Thymus (tissue), 11 donors: ENCODE data around the gene FAM83B. TPM values are rescaled to one million over a fixed set of nuclear protein-coding genes. Genes with fewer than 3 reads are reported as not detected.

Experiments
- DNase-seq, 9 donors: peaks; one replicate each; pipeline ENCODE4 v3.0.0-alpha.2; 2013; ENCODE audit warnings: low spot score in 9 of 9, low read depth in 6 of 9, missing footprints in 1 of 9
- H3K27ac ChIP-seq, 2 donors: one replicate each; pipeline ENCODE4 v1.5.1; 2013; ENCODE audit warnings: control low read depth in 1 of 2, low read depth in 1 of 2, low read length in 1 of 2, mild to moderate bottlenecking in 1 of 2, moderate library complexity in 1 of 2
- H3K27me3 ChIP-seq, 2 donors: one replicate each; pipeline ENCODE4 v1.5.1; 2013; ENCODE audit warnings: low read length in 1 of 2; ENCODE audit not compliant: control insufficient read depth in 2 of 2, insufficient read depth in 1 of 2
- H3K36me3 ChIP-seq, 2 donors: one replicate each; pipeline ENCODE4 v1.5.1; 2013; ENCODE audit warnings: low read length in 1 of 2, mild to moderate bottlenecking in 1 of 2, moderate library complexity in 1 of 2; ENCODE audit not compliant: control insufficient read depth in 2 of 2, insufficient read depth in 2 of 2
- H3K4me1 ChIP-seq, 2 donors: one replicate each; pipeline ENCODE4 v1.5.1; 2013; ENCODE audit warnings: low read length in 2 of 2; ENCODE audit not compliant: control insufficient read depth in 2 of 2, insufficient read depth in 2 of 2
- H3K4me3 ChIP-seq, 2 donors: one replicate each; pipeline ENCODE4 v1.5.1; 2013; ENCODE audit warnings: low read length in 2 of 2, control low read depth in 1 of 2, mild to moderate bottlenecking in 1 of 2
- H3K9me3 ChIP-seq, 2 donors: one replicate each; pipeline ENCODE4 v1.5.1; 2013; ENCODE audit warnings: low read length in 1 of 2, mild to moderate bottlenecking in 1 of 2; ENCODE audit not compliant: control insufficient read depth in 2 of 2, insufficient read depth in 1 of 2
- WGBS: extraction: QIAGEN DNeasy Blood & Tissue Kit; methylation state at CpG from one replicate; pipeline ENCODE4 v1.1.7; 2013; 5-methylcytosine and 5-hydroxymethylcytosine counted together
- polyA plus RNA-seq: library from polyadenylated mRNA; stranded (reverse); fragments of 200-250 nt; gene quantifications from one replicate; pipeline ENCODE4 v1.2.3, GENCODE V29; 2013
- total RNA-seq: library from RNA; stranded (reverse); fragments of 120-200 nt; gene quantifications from one replicate; pipeline ENCODE4 v1.2.4, GENCODE V29; 2013
- donor health status: healthy.

Gene FAM83B
- total and polyA plus RNA-seq, 2 donors: 2.0 to 6.6 TPM

- Histone ChIP-seq H3K27me3 (no peaks in the 10 kb centered on the region), H3K27ac (no peak overlapping the region), H3K4me1 (no peaks in the 10 kb centered on the region), H3K4me3 (no peak overlapping the region), H3K9me3 (no peaks in the 10 kb centered on the region), H3K36me3 (no peaks in the 10 kb centered on the region)
- DNase-seq: no peak
- WGBS: 96% methylated on average over 1 of the region's 1 CpG
These were observed 45.0 kb downstream of the FAM83B start for GRCh38 chr6:54891536-54891935.

- WGBS: 99% methylated on average over 1 of the region's 1 CpG
- H3K4me1 ChIP-seq: no peaks in the 10 kb centered on the region
- no peak overlapping the region for H3K27ac ChIP-seq
These were observed 46.3 kb downstream of the FAM83B start for GRCh38 chr6:54892831-54893230.

DNA sequence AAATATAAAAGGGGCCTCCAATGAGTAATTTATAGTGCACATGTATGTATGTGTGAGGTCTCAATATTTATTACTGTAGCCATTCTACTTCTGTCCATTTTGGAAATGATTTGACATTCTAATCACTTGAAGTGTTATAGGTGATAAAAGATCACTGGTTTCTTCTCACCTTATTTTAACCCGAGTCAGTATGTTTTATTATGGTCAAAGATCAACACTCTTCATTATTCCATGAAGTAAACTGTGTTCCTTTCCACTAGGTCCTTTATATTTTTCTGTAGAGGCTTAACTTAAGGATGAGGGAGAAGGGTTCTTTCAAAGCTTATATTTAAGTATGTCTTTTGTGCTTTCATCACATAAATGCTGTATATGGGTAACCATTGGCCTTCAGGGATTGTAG, 47.2 kb downstream of the FAM83B start:
- Histone ChIP-seq H3K4me1 (no peaks in the 10 kb centered on the region), H3K9me3 (no peaks in the 10 kb centered on the region), H3K27me3 (no peaks in the 10 kb centered on the region), H3K27ac (no peak overlapping the region), H3K36me3 (no peaks in the 10 kb centered on the region), H3K4me3 (no peak overlapping the region)
- DNase-seq: no peak
- 90% methylated on average over 1 of the region's 1 CpG for WGBS

More at GRCh38 chr6:54892831-54893230, 46.3 kb downstream of the FAM83B start:
- DNase-seq: no peak
- Histone ChIP-seq H3K9me3 (no peaks in the 10 kb centered on the region), H3K27me3 (no peaks in the 10 kb centered on the region), H3K36me3 (no peaks in the 10 kb centered on the region), H3K4me3 (no peak overlapping the region)

DNA sequence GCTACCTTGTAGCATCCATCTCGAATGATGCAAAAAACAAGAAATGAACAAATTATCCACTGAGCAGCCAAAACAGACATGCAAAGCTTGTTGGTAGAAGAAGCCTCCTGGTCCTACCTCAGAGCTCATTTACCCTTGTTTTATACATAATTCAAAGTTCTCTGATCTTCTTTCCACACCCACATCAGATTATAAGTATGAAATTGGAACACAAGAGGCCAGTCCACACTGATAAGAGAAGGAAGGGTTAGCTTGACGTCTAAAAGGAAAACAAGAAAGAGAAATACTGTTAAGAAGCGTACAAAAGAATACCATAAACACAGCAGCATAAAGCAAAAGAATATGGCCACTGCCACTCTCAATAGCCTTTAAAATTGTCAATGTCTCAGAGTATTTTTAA, 49.7 kb downstream of the FAM83B start:
- DNase-seq: no peak
- Histone ChIP-seq H3K27ac (no peak overlapping the region), H3K27me3 (no peaks in the 10 kb centered on the region), H3K36me3 (no peaks in the 10 kb centered on the region), H3K4me1 (no peaks in the 10 kb centered on the region), H3K4me3 (no peak overlapping the region), H3K9me3 (no peaks in the 10 kb centered on the region)
- WGBS: 91% methylated on average over 3 of the region's 3 CpGs

DNA sequence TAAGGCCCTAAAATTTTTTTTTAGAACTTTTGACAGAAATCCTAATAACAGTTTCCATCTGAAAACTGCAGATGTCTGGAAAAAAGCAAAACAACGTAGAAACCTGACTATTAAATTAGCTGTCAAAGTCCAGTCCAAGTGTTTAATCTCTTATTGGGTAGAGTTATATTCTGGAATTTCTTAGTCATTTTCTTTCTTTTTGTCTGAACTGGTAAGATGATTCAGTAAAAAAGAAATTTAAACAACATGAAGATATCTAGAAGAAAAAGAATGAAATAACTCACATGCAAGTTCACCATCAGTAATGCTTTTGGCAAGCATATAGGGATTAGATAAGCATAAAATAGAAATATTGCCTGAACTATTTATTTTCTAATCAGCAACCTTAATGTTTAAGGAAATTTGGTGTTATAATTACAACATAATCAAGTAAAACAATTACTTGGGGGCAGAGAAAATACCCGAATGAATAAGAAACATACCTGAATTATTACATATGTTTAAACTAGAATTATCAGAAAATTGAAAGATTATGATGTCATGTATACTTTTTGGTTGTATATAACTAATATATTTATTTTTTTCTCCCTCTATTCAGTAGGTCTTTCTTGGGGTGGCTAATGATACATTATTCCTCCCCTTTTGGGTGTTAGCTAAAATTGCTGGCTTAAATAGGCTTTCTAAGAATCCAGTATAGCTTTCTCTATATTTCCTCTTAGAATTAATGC, 51.1 kb downstream of the FAM83B start:
- H3K27ac ChIP-seq: no peak overlapping the region
- H3K4me3 ChIP-seq: no peak overlapping the region
- WGBS: 91% methylated on average over 2 of the region's 2 CpGs
- H3K9me3 ChIP-seq: no peaks in the 10 kb centered on the region
- H3K27me3 ChIP-seq: no peaks in the 10 kb centered on the region
- H3K36me3 ChIP-seq: no peaks in the 10 kb centered on the region
- no peak for DNase-seq
- H3K4me1 ChIP-seq: no peaks in the 10 kb centered on the region

DNA sequence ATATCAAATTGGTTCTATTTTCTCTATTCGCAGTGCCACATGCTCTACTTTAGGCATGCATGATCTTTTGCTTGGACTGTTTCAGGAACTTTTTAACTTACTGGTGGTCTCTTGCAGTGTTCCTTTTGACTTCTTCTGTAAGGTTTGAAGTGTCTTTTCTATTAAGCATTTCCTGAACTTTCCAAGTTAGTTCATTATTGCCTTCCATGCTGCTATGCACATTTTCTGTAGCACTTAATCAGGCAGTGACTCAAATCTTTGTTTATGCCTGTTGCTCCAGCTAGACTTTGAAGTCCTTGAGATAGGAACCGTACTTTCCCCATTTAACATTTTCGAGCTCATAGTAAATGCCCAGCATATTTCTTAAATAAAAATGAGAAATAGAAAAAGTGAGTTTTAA, 52.2 kb downstream of the FAM83B start:
- H3K27ac ChIP-seq: no peak overlapping the region
- no peak for DNase-seq
- 96% methylated on average over 3 of the region's 3 CpGs for WGBS

DNA sequence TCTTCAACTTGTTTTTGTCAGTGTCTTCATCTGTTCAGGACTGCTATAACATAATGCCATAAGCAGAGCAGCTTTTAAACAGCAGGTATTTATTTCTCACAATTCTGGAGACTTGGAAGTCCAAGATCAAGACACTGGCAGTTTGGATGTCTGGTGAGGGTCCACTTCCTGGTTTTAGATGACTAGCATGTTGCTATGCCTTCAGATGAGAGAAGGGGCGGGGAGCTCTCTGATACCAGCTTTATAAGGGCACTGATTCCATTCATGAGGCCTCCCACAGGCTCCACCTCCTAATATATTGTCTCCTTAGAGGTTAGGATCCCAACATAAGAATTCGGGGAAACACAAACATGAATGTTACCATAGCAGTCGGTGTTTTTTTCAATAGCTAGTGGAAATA, 52.9 kb downstream of the FAM83B start:
- H3K4me3 ChIP-seq: no peak overlapping the region
- no peak for DNase-seq
- no peaks in the 10 kb centered on the region for H3K4me1 ChIP-seq
- H3K36me3 ChIP-seq: no peaks in the 10 kb centered on the region
- no peaks in the 10 kb centered on the region for H3K9me3 ChIP-seq
- no peaks in the 10 kb centered on the region for H3K27me3 ChIP-seq
- H3K27ac ChIP-seq: peak overlapping the region in 1 of 2 donors; percentile 54
- WGBS: 94% methylated on average over 3 of the region's 3 CpGs

More for the DNA sequence above, 52.2 kb downstream of the FAM83B start:
- Histone ChIP-seq H3K36me3 (no peaks in the 10 kb centered on the region), H3K4me1 (no peaks in the 10 kb centered on the region), H3K27me3 (no peaks in the 10 kb centered on the region), H3K4me3 (no peak overlapping the region), H3K9me3 (no peaks in the 10 kb centered on the region)

GRCh38 chr6:54899986-54900385, 53.4 kb downstream of the FAM83B start:
- Histone ChIP-seq H3K36me3 (no peaks in the 10 kb centered on the region), H3K27me3 (no peaks in the 10 kb centered on the region), H3K4me3 (no peak overlapping the region), H3K4me1 (no peaks in the 10 kb centered on the region), H3K9me3 (no peaks in the 10 kb centered on the region), H3K27ac (no peak overlapping the region)
- DNase-seq: peak in 1 of 9 donors; percentile 9

DNA sequence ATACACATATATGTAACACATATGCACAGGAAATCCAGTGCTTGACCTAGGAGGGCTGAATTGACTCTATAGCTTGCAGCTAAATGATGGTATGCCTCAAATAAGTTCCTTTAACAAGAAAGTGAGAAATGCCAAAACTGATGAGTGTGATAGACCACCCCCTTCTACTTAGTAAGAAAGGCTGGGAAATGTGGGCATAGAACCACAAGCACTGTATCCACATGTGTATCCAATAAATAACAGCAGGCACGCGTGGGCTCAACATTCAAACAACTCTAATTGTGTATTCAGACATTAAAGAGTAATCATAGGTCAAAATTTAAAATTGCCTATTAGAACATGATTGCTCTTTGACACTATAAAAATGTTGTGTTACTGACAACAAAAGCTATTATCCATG, 54.1 kb downstream of the FAM83B start:
- no peak for DNase-seq
- Histone ChIP-seq H3K27ac (peak overlapping the region in 1 of 2 donors; percentile 49), H3K4me1 (no peaks in the 10 kb centered on the region), H3K27me3 (no peaks in the 10 kb centered on the region), H3K36me3 (no peaks in the 10 kb centered on the region), H3K4me3 (no peak overlapping the region), H3K9me3 (no peaks in the 10 kb centered on the region)
- 95% methylated on average over 2 of the region's 2 CpGs for WGBS
